H1 (cell line): ENCODE data around the gene SENP2. TPM values are rescaled to one million over a fixed set of nuclear protein-coding genes. Genes with fewer than 3 reads are reported as not detected.
A peak's percentile ranks its signal among the peaks of the same experiment; 100 is the strongest.

Source experiments
- CTCF ChIA-PET: fragments of 300-600 bp; sonication (Branson Sonifier 250); formaldehyde crosslinking; loops from one replicate; lab custom pipeline; 2021; ENCODE audit not compliant: partially characterized antibody; lab: Charles Lee
- POLR2A ChIA-PET: fragments of 300-600 bp; sonication (Branson Sonifier 250); formaldehyde crosslinking; loops from one replicate; lab custom pipeline; 2021; ENCODE audit warnings: inconsistent platforms; ENCODE audit not compliant: partially characterized antibody; lab: Charles Lee
- DNase-seq, 2 experiments: peaks; one replicate each; pipeline versions ENCODE4 v3.0.0 to v3.0.0-alpha.2; 2010 to 2022; ENCODE audit warnings: low spot score in 2 of 2, low read depth in 1 of 2, mixed read lengths in 1 of 2
- FAIRE-seq: peaks from 2 replicates; lab custom pipeline; 2011; peaks lifted over from hg19 to GRCh38; lab: Jason Lieb, UNC
- H2AFZ ChIP-seq: 2 replicates; pipeline ENCODE4 v1.8.1; 2012; ENCODE audit warnings: low read length, inconsistent platforms
- H2AK5ac ChIP-seq: 2 replicates; pipeline ENCODE4 v1.6.1; 2013; ENCODE audit warnings: low read depth, low read length
- H2BK120ac ChIP-seq: replicated peaks from 2 replicates; pipeline ENCODE3; 2013; ENCODE audit warnings: low read depth, low read length, inconsistent platforms
- H2BK12ac ChIP-seq: 2 replicates; pipeline ENCODE4 v1.6.1; 2013; ENCODE audit warnings: low read depth, low read length
- H2BK15ac ChIP-seq: 2 replicates; pipeline ENCODE4 v1.6.1; 2013; ENCODE audit warnings: low read length
- H2BK20ac ChIP-seq: 2 replicates; pipeline ENCODE4 v1.6.1; 2013; ENCODE audit warnings: low read length
- H2BK5ac ChIP-seq: 2 replicates; pipeline ENCODE4 v1.6.1; 2013; ENCODE audit warnings: low read depth, low read length
- H3K14ac ChIP-seq: 2 replicates; pipeline ENCODE4 v1.6.1; 2013; ENCODE audit warnings: inconsistent platforms; ENCODE audit not compliant: insufficient read length
- H3K18ac ChIP-seq: 2 replicates; pipeline ENCODE4 v1.6.1; 2013; ENCODE audit warnings: low read length; ENCODE audit errors: extremely low read depth
- H3K23ac ChIP-seq: 2 replicates; pipeline ENCODE4 v1.6.1; 2013; ENCODE audit warnings: inconsistent platforms; ENCODE audit not compliant: insufficient read length
- H3K23me2 ChIP-seq: 2 replicates; pipeline ENCODE4 v1.6.1; 2013; ENCODE audit warnings: low read depth, low read length
- H3K27ac ChIP-seq: 2 replicates; pipeline ENCODE4 v1.6.1; 2011; ENCODE audit warnings: low read depth, low read length, inconsistent platforms
- H3K27me3 ChIP-seq, 4 experiments: replicated peaks in 1 of 4; 1 replicate in 1 of 4; 2 replicates in 3 of 4; pipeline versions ENCODE4 v1.6.1 to v1.8.1; 2011 to 2013; ENCODE audit warnings: low read length in 3 of 4, mild to moderate bottlenecking in 3 of 4, inconsistent platforms in 2 of 4, mixed read lengths in 2 of 4, moderate library complexity in 1 of 4; ENCODE audit not compliant: control insufficient read depth in 3 of 4, insufficient read depth in 3 of 4; ENCODE audit errors: extremely low read depth in 1 of 4
- H3K36me3 ChIP-seq, 4 experiments: 2 replicates each; pipeline versions ENCODE4 v1.6.1 to v1.8.1; 2011 to 2013; ENCODE audit warnings: mild to moderate bottlenecking in 4 of 4, low read length in 3 of 4, moderate library complexity in 2 of 4, control low read depth in 1 of 4, inconsistent platforms in 1 of 4; ENCODE audit not compliant: insufficient read depth in 4 of 4, control insufficient read depth in 2 of 4
- H3K4ac ChIP-seq: replicated peaks from 2 replicates; pipeline ENCODE3; 2013; ENCODE audit warnings: low read length, low read depth, mixed read lengths, inconsistent platforms; ENCODE audit not compliant: insufficient read length
- H3K4me1 ChIP-seq, 4 experiments: replicated peaks in 1 of 4; 1 replicate in 1 of 4; 2 replicates in 3 of 4; pipeline versions ENCODE4 v1.6.1 to v1.8.1; 2011 to 2013; ENCODE audit warnings: low read length in 3 of 4, inconsistent platforms in 2 of 4, mixed read lengths in 1 of 4; ENCODE audit not compliant: insufficient read depth in 4 of 4, control insufficient read depth in 3 of 4
- H3K4me2 ChIP-seq, 2 experiments: 2 replicates each; pipeline versions ENCODE4 v1.6.1 to v1.8.1; 2011 to 2013; ENCODE audit warnings: low read depth in 2 of 2, low read length in 2 of 2, control low read depth in 1 of 2, inconsistent platforms in 1 of 2, mild to moderate bottlenecking in 1 of 2; ENCODE audit not compliant: insufficient read depth in 1 of 2
- H3K4me3 ChIP-seq, 4 experiments: fragments of 200-600, 300-600 bp in 1 of 4; sonication (generic), shearing (Covaris generic), sonication (Bioruptor Twin) in 1 of 4; 2 replicates each; pipeline versions ENCODE4 v1.5.1 to v1.8.1; 2011 to 2016; ENCODE audit warnings: low read length in 4 of 4, low read depth in 3 of 4, control low read depth in 2 of 4, inconsistent platforms in 2 of 4, mild to moderate bottlenecking in 2 of 4, mixed read lengths in 1 of 4, moderate library complexity in 1 of 4; ENCODE audit not compliant: insufficient read depth in 2 of 4; ENCODE audit errors: extremely low read depth in 1 of 4
- H3K56ac ChIP-seq: replicated peaks from 2 replicates; pipeline ENCODE3; 2013; ENCODE audit warnings: low read depth, mild to moderate bottlenecking, mixed read lengths, low read length, inconsistent platforms; ENCODE audit not compliant: insufficient read length
- H3K79me1 ChIP-seq: 2 replicates; pipeline ENCODE4 v1.6.1; 2013; ENCODE audit warnings: low read depth, low read length, control low read depth
- H3K79me2 ChIP-seq, 2 experiments: 2 replicates each; pipeline versions ENCODE4 v1.6.1 to v1.8.1; 2012 to 2013; ENCODE audit warnings: low read length in 2 of 2, mild to moderate bottlenecking in 2 of 2, inconsistent platforms in 1 of 2; ENCODE audit not compliant: insufficient read depth in 2 of 2, control insufficient read depth in 1 of 2
- H3K9ac ChIP-seq, 4 experiments: replicated peaks in 1 of 4; 1 replicate in 1 of 4; 2 replicates in 3 of 4; pipeline versions ENCODE4 v1.6.1 to v1.8.1; 2011 to 2013; ENCODE audit warnings: low read depth in 3 of 4, low read length in 3 of 4, control low read depth in 2 of 4, mild to moderate bottlenecking in 2 of 4, moderate library complexity in 2 of 4, inconsistent platforms in 1 of 4; ENCODE audit errors: extremely low read depth in 1 of 4
- H3K9me3 ChIP-seq, 2 experiments: 2 replicates each; pipeline versions ENCODE4 v1.6.1 to v1.8.1; 2012 to 2013; ENCODE audit warnings: mild to moderate bottlenecking in 2 of 2, moderate library complexity in 2 of 2, control low read depth in 1 of 2, inconsistent platforms in 1 of 2, low read depth in 1 of 2, low read length in 1 of 2, mixed read lengths in 1 of 2; ENCODE audit not compliant: insufficient read depth in 2 of 2
- H4K20me1 ChIP-seq, 2 experiments: replicated peaks in 1 of 2; 2 replicates each; pipeline versions ENCODE3 to v1.8.1; 2011 to 2013; ENCODE audit warnings: inconsistent platforms in 2 of 2, low read length in 2 of 2, mild to moderate bottlenecking in 1 of 2; ENCODE audit not compliant: insufficient read depth in 2 of 2, control insufficient read depth in 1 of 2
- H4K5ac ChIP-seq: 2 replicates; pipeline ENCODE4 v1.6.1; 2013; ENCODE audit warnings: low read length, low read depth, mixed read lengths, inconsistent platforms; ENCODE audit not compliant: insufficient read length
- H4K8ac ChIP-seq: 2 replicates; pipeline ENCODE4 v1.8.0; 2013; ENCODE audit warnings: mild to moderate bottlenecking, moderate library complexity, low read length, inconsistent platforms; ENCODE audit not compliant: insufficient read depth; ENCODE audit errors: extremely low read depth
- H4K91ac ChIP-seq: replicated peaks from 2 replicates; pipeline ENCODE3; 2013; ENCODE audit warnings: low read length, mixed read lengths, inconsistent platforms; ENCODE audit not compliant: insufficient read length
- CBX8 ChIP-seq: fragments of 300-800, 300-1000 bp; sonication (generic); IDR thresholded peaks from 2 replicates; pipeline ENCODE4 v1.7.1; 2016; ENCODE audit warnings: low read depth, low read length, borderline replicate concordance
- POLR2AphosphoS5 ChIP-seq: IDR thresholded peaks from 2 replicates; pipeline ENCODE4 v1.6.1; 2011; ENCODE audit warnings: low read depth, low read length
- WGBS, 2 experiments: shearing (Covaris generic) in 1 of 2; methylation state at CpG; one replicate each; pipeline versions ENCODE4 v1.1.6 to v1.1.7; 2013 to 2015; ENCODE audit warnings: low lambda C conversion rate in 2 of 2, mixed read lengths in 2 of 2, inconsistent platforms in 1 of 2, low coverage in 1 of 2, missing lambda C conversion rate in 1 of 2; ENCODE audit not compliant: insufficient replicate concordance in 2 of 2, insufficient coverage in 1 of 2, insufficient read length in 1 of 2; ENCODE audit errors: extremely low coverage in 1 of 2, missing lambda C conversion rate in 1 of 2; 5-methylcytosine and 5-hydroxymethylcytosine counted together
- polyA plus RNA-seq, 7 experiments: library from polyadenylated mRNA; depleted of rRNA in 3 of 7; stranded (reverse) in 5 of 7; unstranded in 2 of 7; fragments of >200 nt in 5 of 7; fragments of 200-250 nt in 2 of 7; gene quantifications; 1 replicate in 5 of 7; 2 replicates in 1 of 7; 4 replicates in 1 of 7; pipeline versions ENCODE4 v1.2.1 to v1.2.3, GENCODE V29; 2011 to 2013; ENCODE audit warnings: missing spikeins in 2 of 7, mixed read lengths in 2 of 7
- total RNA-seq: library from RNA; stranded (reverse); fragmentation: NEBNext Ultra II Directional; extraction: Animal tissue kit (Norgen Biotek cat#: 25700); gene quantifications from 2 replicates; pipeline ENCODE4 v1.2.1, GENCODE V29; 2021

The SENP2 gene
- total and polyA plus RNA-seq, 2 of the 8 experiments (the other 6 are each of a cell fraction or from before 2014, with no cell fraction given), result 25.2 to 69.3 TPM

DNA sequence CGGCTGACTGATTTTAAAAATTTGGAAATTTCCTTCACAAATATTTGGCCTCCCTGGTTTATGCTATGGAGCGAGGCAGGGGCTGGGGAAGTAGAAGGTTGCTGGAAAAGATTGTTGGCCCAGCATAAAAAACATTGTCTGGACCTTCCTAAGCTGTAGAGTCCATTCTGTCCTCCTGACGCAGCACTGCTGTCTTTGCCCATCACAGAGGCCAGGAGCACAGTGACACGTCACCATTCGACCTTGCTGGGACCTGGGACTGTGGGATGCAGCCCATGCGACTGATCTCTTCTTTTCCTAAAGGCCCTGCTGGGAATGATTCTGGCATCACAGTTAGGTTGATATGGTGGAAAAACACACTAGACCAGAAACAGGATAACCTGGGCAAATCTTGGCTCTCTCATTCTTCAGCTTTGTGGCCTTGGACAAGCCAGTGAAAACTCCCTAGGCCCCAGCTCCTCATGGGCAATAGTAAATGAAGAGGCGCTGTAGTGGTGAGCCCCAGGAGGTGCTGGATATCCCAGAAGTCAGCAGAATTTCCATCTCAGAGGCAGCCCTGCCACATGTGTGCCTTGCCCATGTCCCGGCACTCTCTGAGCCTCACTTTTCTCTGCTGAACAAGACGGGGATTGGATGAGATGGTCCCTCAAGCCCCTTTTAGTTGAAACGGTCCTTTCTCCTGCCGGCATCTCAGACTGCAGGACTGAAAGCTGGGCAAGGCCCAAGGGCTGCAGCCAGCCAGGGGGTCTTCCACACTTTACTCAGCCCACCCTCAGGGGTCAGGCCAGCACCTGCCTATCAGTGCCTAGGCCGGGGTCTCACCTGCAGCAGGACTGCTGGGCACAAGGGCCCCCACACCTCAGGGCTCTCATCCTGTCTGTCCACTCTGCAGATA, 69.6 kb downstream of the SENP2 start:
- Histone ChIP-seq H2AFZ (no peak overlapping the region), H3K9ac (no peak overlapping the region), H4K8ac (no peak overlapping the region), H3K23me2 (no peaks in the 10 kb centered on the region), H2BK15ac (no peak overlapping the region), H3K4me3 (no peak overlapping the region), H3K14ac (no peak overlapping the region), H3K4me1 (peaks cover 0 to 2% (median under 1%) of the 10 kb centered on the region in 4 experiments; a peak in 3 of 7 replicates), H3K79me2 (no peaks in the 10 kb centered on the region), H3K4me2 (no peak overlapping the region), H3K79me1 (no peaks in the 10 kb centered on the region), H3K56ac (no peak overlapping the region), H2BK12ac (no peak overlapping the region), H2BK120ac (no peak overlapping the region), H3K27me3 (no peaks in the 10 kb centered on the region), H3K9me3 (no peaks in the 10 kb centered on the region), H2BK20ac (no peak overlapping the region), H3K36me3 (peaks cover 18 to 73% (median 47%) of the 10 kb centered on the region in 4 experiments), H3K27ac (no peak overlapping the region), H2AK5ac (no peak overlapping the region), H3K18ac (no peak overlapping the region), H2BK5ac (no peak overlapping the region), H3K23ac (no peak overlapping the region), H4K20me1 (no peaks in the 10 kb centered on the region), H4K91ac (no peak overlapping the region), H3K4ac (no peak overlapping the region), H4K5ac (no peak overlapping the region)
- no peak for TF ChIP-seq CBX8
- peak; percentile 40; the same call in 1 of the 2 replicates for TF ChIP-seq POLR2AphosphoS5
- CTCF ChIA-PET, result interaction anchor here (1.0 to 6.9 kb wide), 5 partner anchors 8 to 249 kb away, joined by 3 to 67 read pairs (median 4); no protein-coding TSS in a partner anchor
- POLR2A ChIA-PET, result interaction anchor here (1.3 to 2.1 kb wide), 2 partner anchors 8 to 10 kb away, joined by 3 to 5 read pairs; no protein-coding TSS in a partner anchor
- WGBS, 2 experiments, result 92% methylated on average over 12 of the region's 12 CpGs; no CpG with 5 or more reads in 1 of the 2 experiments
- DNase-seq (no peak), FAIRE-seq (no peak)
